Fibroblast of the aortic adventitia (primary cell): Measurements from ENCODE around the gene HEATR5B. TPM values are rescaled to one million over a fixed set of nuclear protein-coding genes. Genes with fewer than 3 reads are reported as not detected.
A peak's percentile ranks its signal among the peaks of the same experiment; 100 is the strongest.

Experiments
- DNase-seq: peaks from one replicate; pipeline ENCODE4 v3.0.0-alpha.2; 2010; ENCODE audit warnings: low read depth
- H3K4me3 ChIP-seq: 2 replicates; pipeline ENCODE4 v1.5.1; 2011; ENCODE audit warnings: low read depth, mild to moderate bottlenecking, control low read depth, low read length, moderate library complexity
- total RNA-seq: library from RNA; depleted of rRNA; stranded (reverse); fragments of >200 nt; gene quantifications from 2 replicates; pipeline ENCODE4 v1.2.3, GENCODE V29; 2012; ENCODE audit warnings: low replicate concordance
- TF ChIP-seq, protein P1 (sequence below): IDR thresholded peaks from 2 replicates; pipeline ENCODE4 v1.5.1; 2011; ENCODE audit warnings: mild to moderate bottlenecking, low read length, control low read depth, inconsistent platforms; ENCODE audit not compliant: insufficient read depth

The HEATR5B gene
- total RNA-seq, 1 donor = 21.1 TPM

DNA sequence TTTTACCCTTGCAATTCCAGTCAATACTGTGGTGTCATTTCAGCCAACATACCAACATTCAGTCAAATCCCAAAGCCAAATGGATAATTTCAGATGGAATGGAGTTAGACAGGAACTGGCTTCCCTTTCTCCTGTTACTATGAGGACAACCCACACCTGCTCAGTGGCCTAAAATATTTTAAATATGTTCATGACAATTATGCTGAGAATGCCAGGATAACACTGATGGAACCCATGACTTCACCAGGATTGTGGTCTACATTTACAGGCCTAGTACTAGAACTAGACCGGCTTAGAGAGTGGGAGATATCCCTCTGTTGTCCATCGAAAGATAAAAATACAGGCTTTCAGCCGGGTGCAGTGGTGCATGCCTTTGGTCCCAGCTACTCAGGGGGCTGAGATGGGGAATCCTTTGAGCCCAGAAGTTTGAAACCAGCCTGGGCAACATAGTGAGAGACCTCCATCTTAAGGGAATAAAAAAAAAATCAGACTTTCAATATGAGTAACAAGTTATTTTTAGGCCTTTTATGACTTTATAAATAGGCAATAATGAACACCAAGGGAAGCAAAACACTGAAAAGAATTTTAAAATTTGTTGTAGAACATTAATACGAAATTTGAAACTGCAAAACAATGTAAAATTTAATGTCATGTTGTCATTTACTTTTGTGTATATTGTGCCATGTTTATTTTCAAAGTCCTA, 14.4 kb upstream of the HEATR5B start:
- TF ChIP-seq, protein P1, sequence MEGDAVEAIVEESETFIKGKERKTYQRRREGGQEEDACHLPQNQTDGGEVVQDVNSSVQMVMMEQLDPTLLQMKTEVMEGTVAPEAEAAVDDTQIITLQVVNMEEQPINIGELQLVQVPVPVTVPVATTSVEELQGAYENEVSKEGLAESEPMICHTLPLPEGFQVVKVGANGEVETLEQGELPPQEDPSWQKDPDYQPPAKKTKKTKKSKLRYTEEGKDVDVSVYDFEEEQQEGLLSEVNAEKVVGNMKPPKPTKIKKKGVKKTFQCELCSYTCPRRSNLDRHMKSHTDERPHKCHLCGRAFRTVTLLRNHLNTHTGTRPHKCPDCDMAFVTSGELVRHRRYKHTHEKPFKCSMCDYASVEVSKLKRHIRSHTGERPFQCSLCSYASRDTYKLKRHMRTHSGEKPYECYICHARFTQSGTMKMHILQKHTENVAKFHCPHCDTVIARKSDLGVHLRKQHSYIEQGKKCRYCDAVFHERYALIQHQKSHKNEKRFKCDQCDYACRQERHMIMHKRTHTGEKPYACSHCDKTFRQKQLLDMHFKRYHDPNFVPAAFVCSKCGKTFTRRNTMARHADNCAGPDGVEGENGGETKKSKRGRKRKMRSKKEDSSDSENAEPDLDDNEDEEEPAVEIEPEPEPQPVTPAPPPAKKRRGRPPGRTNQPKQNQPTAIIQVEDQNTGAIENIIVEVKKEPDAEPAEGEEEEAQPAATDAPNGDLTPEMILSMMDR = no peak
- no peak for DNase-seq
- no peak overlapping the region for H3K4me3 ChIP-seq

DNA sequence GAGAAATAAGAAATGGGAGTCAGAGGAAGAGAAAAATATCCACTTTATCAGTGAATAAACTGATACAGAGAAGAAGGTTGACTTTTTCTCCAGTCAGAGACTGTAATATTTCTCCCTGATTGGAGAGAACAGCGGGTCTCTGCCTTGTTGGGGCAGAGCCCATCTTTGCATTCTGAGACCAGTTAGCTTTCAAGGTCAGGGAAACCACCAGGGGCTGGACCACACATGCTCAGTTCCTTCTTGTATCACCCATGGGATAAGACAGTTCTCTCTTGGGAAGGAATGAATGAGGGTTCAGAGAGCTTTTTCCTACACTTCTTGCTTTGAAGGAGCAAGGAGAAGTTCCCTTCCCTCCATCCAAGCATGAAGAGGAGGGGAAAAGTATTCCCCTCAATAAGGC, 12.4 kb upstream of the HEATR5B start:
- TF ChIP-seq, protein P1 = no peak
- DNase-seq = no peak
- H3K4me3 ChIP-seq = no peak overlapping the region

DNA sequence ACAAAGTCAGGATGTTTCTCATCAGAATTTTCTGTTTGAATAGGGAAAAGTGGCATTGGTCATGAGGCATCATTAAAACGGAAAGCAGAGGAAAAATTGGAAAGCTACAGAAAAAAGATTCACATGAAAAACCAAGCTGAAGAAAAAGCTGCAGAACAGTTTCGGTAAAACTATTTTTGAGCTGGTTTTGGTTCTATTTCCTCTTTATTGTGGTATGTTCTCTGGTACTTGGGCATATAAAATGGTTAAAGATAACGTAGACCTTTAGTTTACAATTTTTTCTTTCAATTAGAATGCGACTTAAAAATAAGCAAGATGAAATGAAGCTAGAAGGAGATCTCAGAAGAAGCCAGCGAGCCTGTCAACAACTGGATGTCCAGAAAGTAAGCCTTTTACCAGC, 7.7 kb upstream of the HEATR5B start:
- no peak for DNase-seq
- TF ChIP-seq, protein P1 = no peak

DNA sequence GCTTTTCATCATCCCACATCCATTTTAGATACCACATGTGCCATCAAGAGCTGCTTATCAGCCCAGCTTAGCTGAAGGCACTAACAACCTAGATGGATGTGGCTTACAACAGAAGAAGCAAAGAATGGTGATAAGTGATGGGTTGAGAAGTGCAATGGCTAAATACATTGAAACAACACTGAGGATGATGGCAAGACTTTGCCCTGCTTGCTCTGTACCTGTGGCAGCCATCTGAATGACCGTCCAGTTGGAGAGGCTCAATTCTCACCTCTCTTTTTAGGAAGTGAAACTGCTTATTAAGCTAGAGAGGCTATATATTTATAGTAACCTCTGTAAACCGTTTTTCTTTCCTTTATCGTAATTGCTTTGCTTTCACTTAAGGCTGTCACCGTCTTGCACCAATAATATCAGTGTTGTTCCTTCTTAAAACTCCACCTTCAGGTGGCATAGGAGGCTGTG, 5.9 kb upstream of the HEATR5B start:
- TF ChIP-seq, protein P1 = no peak
- no peak overlapping the region for H3K4me3 ChIP-seq
- no peak for DNase-seq

More for the DNA sequence above, 7.7 kb upstream of the HEATR5B start:
- no peak overlapping the region for H3K4me3 ChIP-seq

DNA sequence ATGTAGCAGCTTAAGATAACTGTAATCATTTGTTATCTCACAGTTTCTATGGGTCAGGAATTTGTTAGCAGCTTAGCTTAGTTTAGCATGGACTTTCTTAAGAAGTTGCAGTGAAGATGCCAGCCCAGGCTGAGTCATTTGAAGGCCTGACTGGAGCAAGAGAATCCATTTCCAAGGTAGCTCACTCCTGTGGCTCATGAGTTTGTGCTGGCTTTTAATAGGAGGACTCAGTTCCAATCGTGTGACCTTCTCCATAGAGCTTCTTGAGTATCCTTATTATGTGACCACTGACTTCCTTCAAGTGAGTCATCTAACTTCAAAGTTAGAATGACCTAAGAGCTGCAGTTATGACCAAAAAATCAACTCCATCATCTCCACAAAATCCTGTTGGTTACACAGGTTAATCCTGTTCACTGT, 1.6 kb upstream of the HEATR5B start:
- DNase-seq = peak; percentile 45
- TF ChIP-seq, protein P1 = no peak
- H3K4me3 ChIP-seq = no peak overlapping the region

DNA sequence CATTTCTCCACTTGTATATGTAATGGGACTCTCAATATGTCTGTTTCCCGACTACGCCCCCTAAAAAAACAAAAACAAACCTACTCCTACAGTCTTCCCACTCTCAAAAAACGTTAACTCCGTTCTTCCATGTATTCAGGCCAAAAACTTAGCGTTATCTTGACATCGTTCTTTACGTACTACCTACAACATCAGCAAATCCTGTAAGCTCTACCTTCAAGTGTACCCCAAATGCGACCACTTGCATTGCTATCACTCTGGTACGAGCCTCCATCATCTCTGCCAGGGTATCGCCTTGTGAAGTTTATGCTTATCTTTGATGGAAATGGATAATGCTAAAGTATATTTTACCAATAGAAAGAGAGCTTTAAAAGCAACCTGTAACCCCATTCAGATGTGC, 625 bp upstream of the HEATR5B start:
- TF ChIP-seq, protein P1 = no peak
- H3K4me3 ChIP-seq = peak overlapping the region; percentile 100
- DNase-seq = no peak

DNA sequence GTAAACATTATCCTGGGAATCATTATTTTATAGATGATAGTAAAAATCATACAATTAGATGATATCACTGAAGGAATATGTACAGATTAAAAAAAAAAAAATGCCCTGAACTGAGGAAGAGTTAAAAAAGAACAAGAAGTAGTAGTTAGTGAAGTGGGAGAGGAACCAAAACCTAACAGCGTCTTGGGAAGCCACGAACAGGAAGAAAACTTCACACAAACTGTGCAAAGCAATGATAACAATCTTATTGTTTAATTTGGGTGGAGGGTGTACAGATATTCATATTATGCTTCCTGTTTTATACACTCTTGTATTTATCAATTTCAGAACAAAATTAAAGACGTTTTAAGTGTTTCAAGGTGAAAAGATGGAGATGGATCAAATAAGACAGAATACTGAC, 3.5 kb downstream of the HEATR5B start:
- DNase-seq = no peak
- H3K4me3 ChIP-seq = no peak overlapping the region
- TF ChIP-seq, protein P1 = no peak
